ENCODE results near the gene SLC7A7. TPM values are rescaled to one million over a fixed set of nuclear protein-coding genes. Genes with fewer than 3 reads are reported as not detected.
"Not testable (repeated sequence)": the region's sequence is repeated elsewhere in the genome, so short reads cannot be mapped to it uniquely, and the experiment has no call there.

Gene SLC7A7
- total and polyA plus RNA-seq, 8 donors = 9.6 to 67.6 (median 10.3) TPM

GRCh38 chr14:22796087-22796707 lies 19.0 kb downstream of the SLC7A7 start:
- Histone ChIP-seq H3K9me3 (no peaks in the 10 kb centered on the region), H3K36me3 (no peaks in the 10 kb centered on the region), H3K27ac (no peak overlapping the region), H3K27me3 (no peaks in the 10 kb centered on the region), H3K4me1 (peaks cover 0 to 41% of the 10 kb centered on the region in 2 donors), H3K4me3 (no peak overlapping the region)
- TF ChIP-seq CTCF (IDR thresholded peaks at IDR 0.05) = no peak
- no peak for ATAC-seq
- no peak for DNase-seq
- intact Hi-C loops (cut with DNase I) = no loop called here

GRCh38 chr14:22794551-22794951 lies 20.7 kb downstream of the SLC7A7 start:
- no peak for TF ChIP-seq CTCF (IDR thresholded peaks at IDR 0.05)
- H3K9me3 ChIP-seq = no peaks in the 10 kb centered on the region
- H3K36me3 ChIP-seq = no peaks in the 10 kb centered on the region
- peaks cover 0 to 43% of the 10 kb centered on the region in 2 donors for H3K4me1 ChIP-seq
- ATAC-seq (no peak), DNase-seq (no peak)
- no peak overlapping the region for H3K27ac ChIP-seq
- H3K4me3 ChIP-seq = no peak overlapping the region
- H3K27me3 ChIP-seq = no peaks in the 10 kb centered on the region
- intact Hi-C loops (cut with DNase I) = no loop called here

GRCh38 chr14:22793976-22794375 lies 21.3 kb downstream of the SLC7A7 start:
- no peak for TF ChIP-seq CTCF (IDR thresholded peaks at IDR 0.05)
- no peak for ATAC-seq
- DNase-seq = no peak
- H3K36me3 ChIP-seq = no peaks in the 10 kb centered on the region
- intact Hi-C loops (cut with DNase I) = no loop called here
- no peaks in the 10 kb centered on the region for H3K9me3 ChIP-seq
- no peaks in the 10 kb centered on the region for H3K27me3 ChIP-seq
- H3K4me3 ChIP-seq = no peak overlapping the region
- H3K27ac ChIP-seq = no peak overlapping the region
- peaks cover 0 to 46% of the 10 kb centered on the region in 2 donors for H3K4me1 ChIP-seq

- H3K9me3 ChIP-seq; H3K27ac ChIP-seq; H3K4me3 ChIP-seq; DNase-seq; H3K36me3 ChIP-seq; ATAC-seq; H3K27me3 ChIP-seq; intact Hi-C loops (cut with DNase I): not testable (repeated sequence)
- peaks cover 0 to 43% of the 10 kb centered on the region in 2 donors for H3K4me1 ChIP-seq
Observed at GRCh38 chr14:22793550-22793949, 21.7 kb downstream of the SLC7A7 start.

- Histone ChIP-seq H3K9me3 (no peaks in the 10 kb centered on the region), H3K4me3 (no peak overlapping the region), H3K4me1 (peaks cover 0 to 31% of the 10 kb centered on the region in 2 donors), H3K27me3 (no peaks in the 10 kb centered on the region), H3K27ac (no peak overlapping the region), H3K36me3 (no peaks in the 10 kb centered on the region)
- DNase-seq (no peak), ATAC-seq (no peak)
- TF ChIP-seq CTCF (IDR thresholded peaks at IDR 0.05) = no peak
- intact Hi-C loops (cut with DNase I) = no loop called here
Observed at GRCh38 chr14:22792158-22792557, 23.1 kb downstream of the SLC7A7 start.

GRCh38 chr14:22791301-22791700 lies 23.9 kb downstream of the SLC7A7 start:
- peaks cover 0 to 25% of the 10 kb centered on the region in 2 donors for H3K4me1 ChIP-seq
- no peak for DNase-seq
- intact Hi-C loops (cut with DNase I) = no loop called here
- no peak for TF ChIP-seq CTCF (IDR thresholded peaks at IDR 0.05)
- H3K27me3 ChIP-seq = no peaks in the 10 kb centered on the region
- no peak overlapping the region for H3K4me3 ChIP-seq
- H3K9me3 ChIP-seq = no peaks in the 10 kb centered on the region
- ATAC-seq = peak; percentile 48
- peak overlapping the region in 1 of 2 donors; percentile 69 for H3K27ac ChIP-seq
- H3K36me3 ChIP-seq = no peaks in the 10 kb centered on the region

All from left lung (tissue), 10 donors.